ENCODE data around the gene RHOBTB1. TPM values are rescaled to one million over a fixed set of nuclear protein-coding genes. Genes with fewer than 3 reads are reported as not detected.

Gene RHOBTB1
- under 1 TPM in 1 of 3 donors, not detected in 2; 0.28 TPM for total RNA-seq

GRCh38 chr10:60944058-60944909 is at the start of gene RHOBTB1:
Gene RHOBTB1, minus strand, starts transcription at chr10:60944185. Its CDS starts 32,643 bp downstream, at chr10:60911542.
- Mint-ChIP-seq H3K4me1 (ENCODE audit: low read depth) (peaks cover 14% of the 10 kb centered on the region), H3K36me3 (ENCODE audit: insufficient read depth) (no peaks in the 10 kb centered on the region), H3K4me3 (peak within 1 kb of the TSS; percentile 61), H3K27me3 (ENCODE audit: low read depth) (peaks cover 50% of the 10 kb centered on the region), H3K9me3 (no peaks in the 10 kb centered on the region)
- DNase-seq (no peak), ATAC-seq (peak; percentile 72 to 74)

- no peak for DNase-seq
- Mint-ChIP-seq H3K4me3 (no peak overlapping the region), H3K9me3 (no peaks in the 10 kb centered on the region), H3K36me3 (ENCODE audit: insufficient read depth) (no peaks in the 10 kb centered on the region), H3K27me3 (ENCODE audit: low read depth) (peaks cover 16% of the 10 kb centered on the region), H3K4me1 (ENCODE audit: low read depth) (no peaks in the 10 kb centered on the region)
- no peak for ATAC-seq
Observed at GRCh38 chr10:60992636-60993035, 48.7 kb upstream of the RHOBTB1 start.

GRCh38 chr10:60990663-60991062 is 46.7 kb upstream of the RHOBTB1 start:
- Mint-ChIP-seq H3K27me3 (ENCODE audit: low read depth) (peaks cover 18% of the 10 kb centered on the region), H3K9me3 (no peaks in the 10 kb centered on the region), H3K4me3 (no peak overlapping the region), H3K36me3 (ENCODE audit: insufficient read depth) (no peaks in the 10 kb centered on the region), H3K4me1 (ENCODE audit: low read depth) (no peaks in the 10 kb centered on the region)
- ATAC-seq: no peak
- no peak for DNase-seq

- H3K27me3 Mint-ChIP-seq (ENCODE audit: low read depth): peaks cover 18% of the 10 kb centered on the region
- no peaks in the 10 kb centered on the region for H3K9me3 Mint-ChIP-seq
- no peak overlapping the region for H3K4me3 Mint-ChIP-seq
- ATAC-seq (no peak), DNase-seq (no peak)
- H3K4me1 Mint-ChIP-seq (ENCODE audit: low read depth): no peaks in the 10 kb centered on the region
- H3K36me3 Mint-ChIP-seq (ENCODE audit: insufficient read depth): no peaks in the 10 kb centered on the region
Observed at GRCh38 chr10:60989400-60989876, 45.5 kb upstream of the RHOBTB1 start.

GRCh38 chr10:60986791-60987190 is 42.8 kb upstream of the RHOBTB1 start:
- Mint-ChIP-seq H3K4me1 (ENCODE audit: low read depth) (no peaks in the 10 kb centered on the region), H3K4me3 (no peak overlapping the region), H3K36me3 (ENCODE audit: insufficient read depth) (no peaks in the 10 kb centered on the region), H3K9me3 (no peaks in the 10 kb centered on the region), H3K27me3 (ENCODE audit: low read depth) (peaks cover 17% of the 10 kb centered on the region)
- ATAC-seq (no peak), DNase-seq (no peak)

GRCh38 chr10:60985951-60986350 is 42.0 kb upstream of the RHOBTB1 start:
- no peak for ATAC-seq
- Mint-ChIP-seq H3K4me1 (ENCODE audit: low read depth) (no peaks in the 10 kb centered on the region), H3K36me3 (ENCODE audit: insufficient read depth) (no peaks in the 10 kb centered on the region), H3K4me3 (no peak overlapping the region), H3K27me3 (ENCODE audit: low read depth) (peaks cover 10% of the 10 kb centered on the region), H3K9me3 (no peaks in the 10 kb centered on the region)
- DNase-seq: no peak

GRCh38 chr10:60980997-60981396 is 37.0 kb upstream of the RHOBTB1 start:
- no peaks in the 10 kb centered on the region for H3K9me3 Mint-ChIP-seq

GRCh38 chr10:60979667-60980104 is 35.7 kb upstream of the RHOBTB1 start:
- no peaks in the 10 kb centered on the region for H3K36me3 Mint-ChIP-seq (ENCODE audit: insufficient read depth)
- peaks cover 11% of the 10 kb centered on the region for H3K27me3 Mint-ChIP-seq (ENCODE audit: low read depth)
- ATAC-seq: no peak
- no peaks in the 10 kb centered on the region for H3K9me3 Mint-ChIP-seq
- no peak overlapping the region for H3K4me3 Mint-ChIP-seq
- peaks cover 3% of the 10 kb centered on the region for H3K4me1 Mint-ChIP-seq (ENCODE audit: low read depth)
- DNase-seq: no peak

More at GRCh38 chr10:60980997-60981396, 37.0 kb upstream of the RHOBTB1 start:
- no peaks in the 10 kb centered on the region for H3K36me3 Mint-ChIP-seq (ENCODE audit: insufficient read depth)
- H3K4me1 Mint-ChIP-seq (ENCODE audit: low read depth): no peaks in the 10 kb centered on the region
- ATAC-seq (no peak), DNase-seq (no peak)
- H3K27me3 Mint-ChIP-seq (ENCODE audit: low read depth): peaks cover 7% of the 10 kb centered on the region
- H3K4me3 Mint-ChIP-seq: no peak overlapping the region

GRCh38 chr10:60978287-60979115 is 34.5 kb upstream of the RHOBTB1 start:
- no peak for ATAC-seq
- H3K27me3 Mint-ChIP-seq (ENCODE audit: low read depth): peaks cover 9% of the 10 kb centered on the region
- H3K36me3 Mint-ChIP-seq (ENCODE audit: insufficient read depth): no peaks in the 10 kb centered on the region
- H3K4me3 Mint-ChIP-seq: no peak overlapping the region
- H3K4me1 Mint-ChIP-seq (ENCODE audit: low read depth): peaks cover 8% of the 10 kb centered on the region
- no peaks in the 10 kb centered on the region for H3K9me3 Mint-ChIP-seq
- no peak for DNase-seq

- ATAC-seq (no peak), DNase-seq (no peak)
- Mint-ChIP-seq H3K4me3 (no peak overlapping the region), H3K27me3 (ENCODE audit: low read depth) (peaks cover 9% of the 10 kb centered on the region), H3K9me3 (no peaks in the 10 kb centered on the region), H3K36me3 (ENCODE audit: insufficient read depth) (no peaks in the 10 kb centered on the region), H3K4me1 (ENCODE audit: low read depth) (peaks cover 8% of the 10 kb centered on the region)
Observed at GRCh38 chr10:60977161-60978122, 33.5 kb upstream of the RHOBTB1 start.

GRCh38 chr10:60976687-60977086 is 32.7 kb upstream of the RHOBTB1 start:
- Mint-ChIP-seq H3K27me3 (ENCODE audit: low read depth) (peaks cover 9% of the 10 kb centered on the region), H3K4me1 (ENCODE audit: low read depth) (peaks cover 8% of the 10 kb centered on the region), H3K9me3 (no peaks in the 10 kb centered on the region), H3K36me3 (ENCODE audit: insufficient read depth) (no peaks in the 10 kb centered on the region), H3K4me3 (no peak overlapping the region)
- ATAC-seq (no peak), DNase-seq (no peak)

GRCh38 chr10:60975716-60976115 is 31.7 kb upstream of the RHOBTB1 start:
- Mint-ChIP-seq H3K9me3 (no peaks in the 10 kb centered on the region), H3K36me3 (ENCODE audit: insufficient read depth) (no peaks in the 10 kb centered on the region), H3K4me1 (ENCODE audit: low read depth) (peaks cover 8% of the 10 kb centered on the region), H3K4me3 (no peak overlapping the region), H3K27me3 (ENCODE audit: low read depth) (peaks cover 9% of the 10 kb centered on the region)
- DNase-seq: no peak
- ATAC-seq: no peak

GRCh38 chr10:60974463-60975149 is 30.6 kb upstream of the RHOBTB1 start:
- peaks cover 8% of the 10 kb centered on the region for H3K4me1 Mint-ChIP-seq (ENCODE audit: low read depth)
- H3K27me3 Mint-ChIP-seq (ENCODE audit: low read depth): peaks cover 8% of the 10 kb centered on the region
- no peaks in the 10 kb centered on the region for H3K36me3 Mint-ChIP-seq (ENCODE audit: insufficient read depth)
- DNase-seq: no peak
- peak overlapping the region; percentile 25 for H3K4me3 Mint-ChIP-seq
- peak; percentile 89 to 90 for ATAC-seq
- H3K9me3 Mint-ChIP-seq: no peaks in the 10 kb centered on the region

Data from activated T-cell treated with anti-CD3 and anti-CD28 coated beads, Interleukin-2, amount 50 U/mL, for 4 hours (primary cell).